Mesenchymal stem cell (in vitro differentiated cells and primary cell): Measurements from ENCODE around the gene KDM4C.

ENCODE experiments used
- DNase-seq: peaks from one replicate; pipeline ENCODE4 v3.0.0-alpha.2; 2013
- H2AFZ ChIP-seq: one replicate; pipeline ENCODE4 v1.6.1; 2013; ENCODE audit warnings: low read depth, mild to moderate bottlenecking, control low read depth, inconsistent platforms, low read length, moderate library complexity
- H2AK5ac ChIP-seq: 2 replicates; pipeline ENCODE4 v1.6.1; 2013; ENCODE audit warnings: low read length, moderate library complexity, mild to moderate bottlenecking, inconsistent platforms; ENCODE audit not compliant: severe bottlenecking
- H2BK120ac ChIP-seq: one replicate; pipeline ENCODE4 v1.6.1; 2013; ENCODE audit warnings: low read depth, mild to moderate bottlenecking, inconsistent platforms, low read length, moderate library complexity
- H2BK12ac ChIP-seq, 2 experiments: one replicate each; pipeline ENCODE4 v1.6.1; 2013; ENCODE audit warnings: inconsistent platforms in 2 of 2, low read length in 2 of 2, mild to moderate bottlenecking in 2 of 2, moderate library complexity in 2 of 2, control low read depth in 1 of 2
- H2BK15ac ChIP-seq: one replicate; pipeline ENCODE4 v1.6.1; 2013; ENCODE audit warnings: mild to moderate bottlenecking, low read depth, inconsistent platforms; ENCODE audit not compliant: poor library complexity, severe bottlenecking
- H2BK5ac ChIP-seq: 2 replicates; pipeline ENCODE4 v1.6.1; 2013; ENCODE audit warnings: low read depth, mild to moderate bottlenecking, low read length, control low read depth, inconsistent platforms; ENCODE audit not compliant: poor library complexity, severe bottlenecking
- H3K14ac ChIP-seq, 2 experiments: one replicate each; pipeline ENCODE4 v1.6.1; 2013; ENCODE audit warnings: inconsistent platforms in 2 of 2, low read length in 2 of 2, control low read depth in 1 of 2, mild to moderate bottlenecking in 1 of 2, moderate library complexity in 1 of 2
- H3K18ac ChIP-seq, 2 experiments: one replicate each; pipeline ENCODE4 v1.6.1; 2013; ENCODE audit warnings: inconsistent platforms in 2 of 2, low read length in 2 of 2, control low read depth in 1 of 2, low read depth in 1 of 2, mild to moderate bottlenecking in 1 of 2
- H3K23ac ChIP-seq, 2 experiments: one replicate each; pipeline ENCODE4 v1.6.1; 2013; ENCODE audit warnings: inconsistent platforms in 2 of 2, low read length in 2 of 2, mild to moderate bottlenecking in 2 of 2, moderate library complexity in 2 of 2, control low read depth in 1 of 2
- H3K27ac ChIP-seq: 2 replicates; pipeline ENCODE4 v1.5.1; 2013; ENCODE audit warnings: mild to moderate bottlenecking, moderate library complexity, low read length, control low read depth, inconsistent platforms; ENCODE audit not compliant: poor library complexity, severe bottlenecking
- H3K27me3 ChIP-seq, 2 experiments: 2 replicates each; pipeline versions ENCODE4 v1.6.1 to v1.7.0; 2013; ENCODE audit warnings: low read length in 2 of 2, mild to moderate bottlenecking in 2 of 2, moderate library complexity in 2 of 2, control low read depth in 1 of 2, inconsistent platforms in 1 of 2; ENCODE audit not compliant: control insufficient read depth in 1 of 2, insufficient read depth in 1 of 2
- H3K36me3 ChIP-seq, 2 experiments: 2 replicates each; pipeline versions ENCODE4 v1.6.1 to v1.7.0; 2013; ENCODE audit warnings: low read length in 2 of 2, control low read depth in 1 of 2, inconsistent platforms in 1 of 2, low read depth in 1 of 2, mild to moderate bottlenecking in 1 of 2; ENCODE audit not compliant: insufficient read depth in 2 of 2, control insufficient read depth in 1 of 2
- H3K4ac ChIP-seq, 2 experiments: one replicate each; pipeline ENCODE4 v1.6.1; 2013; ENCODE audit warnings: inconsistent platforms in 2 of 2, low read length in 2 of 2, mild to moderate bottlenecking in 2 of 2, moderate library complexity in 2 of 2, control low read depth in 1 of 2, low read depth in 1 of 2
- H3K4me1 ChIP-seq: 2 replicates; pipeline ENCODE4 v1.6.1; 2013; ENCODE audit warnings: low read depth, low read length, control low read depth; ENCODE audit not compliant: control insufficient read depth, insufficient read depth
- H3K4me2 ChIP-seq: 2 replicates; pipeline ENCODE4 v1.6.1; 2013; ENCODE audit warnings: low read length, mild to moderate bottlenecking, inconsistent platforms; ENCODE audit not compliant: poor library complexity, severe bottlenecking
- H3K4me3 ChIP-seq, 2 experiments: 2 replicates each; pipeline versions ENCODE4 v1.5.1 to v1.7.0; 2013; ENCODE audit warnings: low read length in 2 of 2, mild to moderate bottlenecking in 2 of 2, control low read depth in 1 of 2, low read depth in 1 of 2; ENCODE audit not compliant: insufficient read depth in 1 of 2
- H3K79me1 ChIP-seq: replicated peaks from 2 replicates; pipeline ENCODE4 v1.6.1; 2013; ENCODE audit warnings: mild to moderate bottlenecking, control low read depth, low read length, inconsistent platforms; ENCODE audit not compliant: poor library complexity, severe bottlenecking
- H3K9ac ChIP-seq: 2 replicates; pipeline ENCODE4 v1.7.0; 2013; ENCODE audit warnings: mild to moderate bottlenecking, low read length, moderate library complexity
- H3K9me3 ChIP-seq: 2 replicates; pipeline ENCODE4 v1.7.0; 2013; ENCODE audit warnings: mild to moderate bottlenecking, low read length; ENCODE audit not compliant: control insufficient read depth
- H4K8ac ChIP-seq: one replicate; pipeline ENCODE4 v1.6.1; 2013; ENCODE audit warnings: inconsistent platforms, mild to moderate bottlenecking, low read length, moderate library complexity
- H4K91ac ChIP-seq: one replicate; pipeline ENCODE4 v1.6.1; 2013; ENCODE audit warnings: mild to moderate bottlenecking, low read length, inconsistent platforms
- WGBS: methylation state at CpG from one replicate; pipeline ENCODE4 v1.1.7; 2013; ENCODE audit warnings: mixed read lengths; 5-methylcytosine and 5-hydroxymethylcytosine counted together

KDM4C gene

GRCh38 chr9:7006417-7006816 lies 248.6 kb downstream of the KDM4C start:
- Histone ChIP-seq H3K4ac (no peak overlapping the region), H4K8ac (peak overlapping the region; percentile 14), H3K14ac (no peak overlapping the region), H3K27ac (no peak overlapping the region), H3K4me2 (no peak overlapping the region), H3K9me3 (peaks cover 6% of the 10 kb centered on the region), H2AK5ac (no peak overlapping the region), H3K27me3 (no peaks in the 10 kb centered on the region), H3K79me1 (peaks cover 1% of the 10 kb centered on the region), H3K23ac (no peak overlapping the region), H3K36me3 (peaks cover 11 to 31% of the 10 kb centered on the region in 2 experiments), H2BK5ac (no peak overlapping the region), H3K18ac (no peak overlapping the region), H3K4me3 (no peak overlapping the region), H2BK12ac (no peak overlapping the region), H4K91ac (no peak overlapping the region), H3K4me1 (no peaks in the 10 kb centered on the region), H2BK15ac (no peak overlapping the region), H2BK120ac (no peak overlapping the region), H2AFZ (no peak overlapping the region), H3K9ac (no peak overlapping the region)
- DNase-seq: no peak
- WGBS: 100% methylated on average over 1 of the region's 2 CpGs

GRCh38 chr9:7008411-7008810 lies 250.6 kb downstream of the KDM4C start:
- no peak overlapping the region for H4K91ac ChIP-seq
- H3K27ac ChIP-seq: no peak overlapping the region
- no peak overlapping the region for H3K18ac ChIP-seq
- H2AFZ ChIP-seq: no peak overlapping the region
- H3K4ac ChIP-seq: no peak overlapping the region
- no peak overlapping the region for H2BK5ac ChIP-seq
- no peak overlapping the region for H3K23ac ChIP-seq
- no peak overlapping the region for H2BK120ac ChIP-seq
- peaks cover 11 to 44% of the 10 kb centered on the region in 2 experiments for H3K36me3 ChIP-seq
- no peak overlapping the region for H3K14ac ChIP-seq
- H2AK5ac ChIP-seq: no peak overlapping the region
- no peak overlapping the region for H2BK15ac ChIP-seq
- H3K9me3 ChIP-seq: peaks cover 6% of the 10 kb centered on the region
- H2BK12ac ChIP-seq: no peak overlapping the region
- no peak overlapping the region for H3K4me2 ChIP-seq
- H4K8ac ChIP-seq: no peak overlapping the region
- peaks cover 1% of the 10 kb centered on the region for H3K79me1 ChIP-seq
- no peak overlapping the region for H3K4me3 ChIP-seq
- H3K4me1 ChIP-seq: no peaks in the 10 kb centered on the region
- no peak for DNase-seq
- no peaks in the 10 kb centered on the region for H3K27me3 ChIP-seq
- WGBS: 50% methylated on average over 2 of the region's 2 CpGs
- no peak overlapping the region for H3K9ac ChIP-seq

GRCh38 chr9:7009065-7009464 lies 251.3 kb downstream of the KDM4C start:
- WGBS: no CpG with 5 or more reads among the region's 1 CpG
- Histone ChIP-seq H3K4me3 (no peak overlapping the region), H3K27me3 (no peaks in the 10 kb centered on the region), H2BK15ac (no peak overlapping the region), H4K8ac (no peak overlapping the region), H3K27ac (no peak overlapping the region), H2AK5ac (no peak overlapping the region), H3K18ac (no peak overlapping the region), H4K91ac (no peak overlapping the region), H2BK120ac (no peak overlapping the region), H2BK5ac (no peak overlapping the region), H3K4me2 (no peak overlapping the region), H3K9me3 (peaks cover 6% of the 10 kb centered on the region), H2AFZ (no peak overlapping the region), H3K14ac (no peak overlapping the region), H3K9ac (no peak overlapping the region), H3K79me1 (peaks cover 1% of the 10 kb centered on the region), H3K4ac (no peak overlapping the region), H3K36me3 (peaks cover 11 to 50% of the 10 kb centered on the region in 2 experiments), H3K23ac (no peak overlapping the region), H3K4me1 (no peaks in the 10 kb centered on the region), H2BK12ac (no peak overlapping the region)
- DNase-seq: no peak

GRCh38 chr9:7011395-7012067 lies 253.8 kb downstream of the KDM4C start:
- Histone ChIP-seq H4K91ac (no peak overlapping the region), H3K27ac (no peak overlapping the region), H3K27me3 (no peaks in the 10 kb centered on the region), H3K4me2 (no peak overlapping the region), H2BK120ac (no peak overlapping the region), H3K4me3 (no peak overlapping the region), H3K18ac (no peak overlapping the region), H4K8ac (no peak overlapping the region), H3K23ac (no peak overlapping the region), H2AFZ (no peak overlapping the region), H3K14ac (no peak overlapping the region), H3K9ac (no peak overlapping the region), H3K79me1 (peaks cover 1% of the 10 kb centered on the region), H2BK15ac (no peak overlapping the region), H2AK5ac (no peak overlapping the region), H2BK5ac (no peak overlapping the region), H3K9me3 (peaks cover 6% of the 10 kb centered on the region), H3K4me1 (no peaks in the 10 kb centered on the region), H3K4ac (no peak overlapping the region), H3K36me3 (peaks cover 11 to 61% of the 10 kb centered on the region in 2 experiments), H2BK12ac (no peak overlapping the region)
- WGBS: 96% methylated on average over 8 of the region's 8 CpGs
- no peak for DNase-seq
